ENCODE data around the gene PPM1A. TPM values are rescaled to one million over a fixed set of nuclear protein-coding genes. Genes with fewer than 3 reads are reported as not detected.

The PPM1A gene
- total and polyA plus RNA-seq, 2 of the 13 experiments (the other 11 are each of a cell fraction or from before 2014, with no cell fraction given) = 23.3 to 29.8 TPM

DNA sequence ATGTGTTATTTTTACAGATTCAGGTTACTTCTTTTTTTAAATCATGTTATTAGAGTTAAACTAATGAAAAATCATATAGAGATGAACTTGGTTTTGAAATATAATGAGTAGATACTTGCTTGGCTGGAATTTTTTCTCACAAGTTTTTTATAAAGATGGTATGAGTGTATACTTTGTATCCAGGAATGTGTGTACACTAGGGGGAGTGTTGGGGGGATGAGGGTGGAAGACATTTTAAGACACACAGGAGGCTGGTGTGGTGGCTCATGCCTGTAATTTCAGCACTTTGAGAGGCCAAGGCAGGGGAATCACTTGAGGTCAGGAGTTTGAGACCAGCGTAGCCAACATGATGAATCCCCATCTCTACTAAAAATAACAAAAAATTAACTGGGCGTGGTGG, 23.2 kb downstream of the PPM1A start:
- peaks cover 55% of the 10 kb centered on the region for H3K4me1 ChIP-seq (ENCODE audit: insufficient read depth, low read length)

More for the DNA sequence above, 23.2 kb downstream of the PPM1A start:
- H3K4me3 ChIP-seq (replicated peaks in 1 of 3; ENCODE audit: insufficient read depth in 1 of 3, low read depth in 2 of 3, low read length in 3 of 3) = no peak overlapping the region
- H3K27me3 ChIP-seq (ENCODE audit: control insufficient read depth in 1 of 2, insufficient read depth in 2 of 2, low read length in 2 of 2) = no peaks in the 10 kb centered on the region
- WGBS (ENCODE audit: low lambda C conversion rate) = 100% methylated on average over 2 of the region's 2 CpGs
- no peaks in the 10 kb centered on the region for H3K9me3 ChIP-seq (ENCODE audit: low read length)
- no peak overlapping the region for H2AFZ ChIP-seq (ENCODE audit: low read length)
- in situ Hi-C loops (cut with HindIII; ENCODE audit: extremely low pct_ligation_motif_present, low pct_unique_long_range_greater_than_20kb) = no loop called here
- no peak for ATAC-seq
- BruUV-seq (replicated peaks) = no TSS peak
- ChIA-PET POLR2A (no interaction called here), CTCF (ENCODE audit: low intra/inter-chr PET ratio, low total read pairs) (no interaction called here)
- DNase-seq (ENCODE audit: low spot score) = no peak
- H3K4me2 ChIP-seq (ENCODE audit: low read depth, low read length) = no peak overlapping the region
- H3K27ac ChIP-seq (ENCODE audit: extremely low read length, insufficient read depth, low read length) = no peak overlapping the region
- TF ChIP-seq EHMT2 (IDR thresholded peaks at IDR 0.05; ENCODE audit: borderline replicate concordance, low read depth, low read length) = no peak
- TF ChIP-seq IKZF1 (IDR thresholded peaks at IDR 0.05) = no peak
- TF ChIP-seq NFKBIZ (CRISPR knock-in tag; IDR thresholded peaks at IDR 0.05) = no peak
- no peak for TF ChIP-seq ZNF501 (CRISPR knock-in tag; IDR thresholded peaks at IDR 0.05)
- TF ChIP-seq, protein P1, sequence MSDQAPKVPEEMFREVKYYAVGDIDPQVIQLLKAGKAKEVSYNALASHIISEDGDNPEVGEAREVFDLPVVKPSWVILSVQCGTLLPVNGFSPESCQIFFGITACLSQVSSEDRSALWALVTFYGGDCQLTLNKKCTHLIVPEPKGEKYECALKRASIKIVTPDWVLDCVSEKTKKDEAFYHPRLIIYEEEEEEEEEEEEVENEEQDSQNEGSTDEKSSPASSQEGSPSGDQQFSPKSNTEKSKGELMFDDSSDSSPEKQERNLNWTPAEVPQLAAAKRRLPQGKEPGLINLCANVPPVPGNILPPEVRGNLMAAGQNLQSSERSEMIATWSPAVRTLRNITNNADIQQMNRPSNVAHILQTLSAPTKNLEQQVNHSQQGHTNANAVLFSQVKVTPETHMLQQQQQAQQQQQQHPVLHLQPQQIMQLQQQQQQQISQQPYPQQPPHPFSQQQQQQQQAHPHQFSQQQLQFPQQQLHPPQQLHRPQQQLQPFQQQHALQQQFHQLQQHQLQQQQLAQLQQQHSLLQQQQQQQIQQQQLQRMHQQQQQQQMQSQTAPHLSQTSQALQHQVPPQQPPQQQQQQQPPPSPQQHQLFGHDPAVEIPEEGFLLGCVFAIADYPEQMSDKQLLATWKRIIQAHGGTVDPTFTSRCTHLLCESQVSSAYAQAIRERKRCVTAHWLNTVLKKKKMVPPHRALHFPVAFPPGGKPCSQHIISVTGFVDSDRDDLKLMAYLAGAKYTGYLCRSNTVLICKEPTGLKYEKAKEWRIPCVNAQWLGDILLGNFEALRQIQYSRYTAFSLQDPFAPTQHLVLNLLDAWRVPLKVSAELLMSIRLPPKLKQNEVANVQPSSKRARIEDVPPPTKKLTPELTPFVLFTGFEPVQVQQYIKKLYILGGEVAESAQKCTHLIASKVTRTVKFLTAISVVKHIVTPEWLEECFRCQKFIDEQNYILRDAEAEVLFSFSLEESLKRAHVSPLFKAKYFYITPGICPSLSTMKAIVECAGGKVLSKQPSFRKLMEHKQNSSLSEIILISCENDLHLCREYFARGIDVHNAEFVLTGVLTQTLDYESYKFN (CRISPR knock-in tag; conservative IDR thresholded peaks at IDR 0.05) = no peak
- no peak for TF ChIP-seq KDM1A (CRISPR knock-in tag; IDR thresholded peaks at IDR 0.05)
- no peak for FAIRE-seq
- H3K36me3 ChIP-seq (replicated peaks in 1 of 2; ENCODE audit: control insufficient read depth in 1 of 2, insufficient read depth in 2 of 2, low read length in 2 of 2) = no peaks in the 10 kb centered on the region
- H3K9ac ChIP-seq (ENCODE audit: insufficient read depth, low read depth, low read length) = no peak overlapping the region
- peaks cover 82% of the 10 kb centered on the region for H3K79me2 ChIP-seq (ENCODE audit: insufficient read depth, low read length)
- intact Hi-C loops (cut with micrococcal nuclease; ENCODE audit: unreplicated experiment) = no loop called here
- H4K20me1 ChIP-seq (ENCODE audit: insufficient read depth, low read length) = peaks cover 35% of the 10 kb centered on the region
